Epithelial cell of proximal tubule (primary cell): ENCODE measurements around the gene SMIM22. TPM values are rescaled to one million over a fixed set of nuclear protein-coding genes. Genes with fewer than 3 reads are reported as not detected.
"Not testable (repeated sequence)": the region's sequence is repeated elsewhere in the genome, so short reads cannot be mapped to it uniquely, and the experiment has no call there.

Source experiments
- DNase-seq: peaks from one replicate; pipeline ENCODE4 v3.0.0-alpha.2; 2011; ENCODE audit warnings: low read depth
- H3K4me3 ChIP-seq: 2 replicates; pipeline ENCODE4 v1.5.1; 2011; ENCODE audit warnings: low read depth, mild to moderate bottlenecking, low read length
- CTCF ChIP-seq: conservative IDR thresholded peaks from 2 replicates; pipeline ENCODE4 v1.5.1; 2012; ENCODE audit warnings: low read depth, mild to moderate bottlenecking, low read length
- total RNA-seq: library from RNA; depleted of rRNA; stranded (reverse); fragments of >200 nt; gene quantifications from 2 replicates; pipeline ENCODE4 v1.2.3, GENCODE V29; 2015

SMIM22 gene
- total RNA-seq, 1 donor from 2014 or later: 0.98 TPM

GRCh38 chr16:4780235-4780634, 14.9 kb upstream of the SMIM22 start:
- no peak for TF ChIP-seq CTCF
- no peak for DNase-seq
- H3K4me3 ChIP-seq: no peak overlapping the region

DNA sequence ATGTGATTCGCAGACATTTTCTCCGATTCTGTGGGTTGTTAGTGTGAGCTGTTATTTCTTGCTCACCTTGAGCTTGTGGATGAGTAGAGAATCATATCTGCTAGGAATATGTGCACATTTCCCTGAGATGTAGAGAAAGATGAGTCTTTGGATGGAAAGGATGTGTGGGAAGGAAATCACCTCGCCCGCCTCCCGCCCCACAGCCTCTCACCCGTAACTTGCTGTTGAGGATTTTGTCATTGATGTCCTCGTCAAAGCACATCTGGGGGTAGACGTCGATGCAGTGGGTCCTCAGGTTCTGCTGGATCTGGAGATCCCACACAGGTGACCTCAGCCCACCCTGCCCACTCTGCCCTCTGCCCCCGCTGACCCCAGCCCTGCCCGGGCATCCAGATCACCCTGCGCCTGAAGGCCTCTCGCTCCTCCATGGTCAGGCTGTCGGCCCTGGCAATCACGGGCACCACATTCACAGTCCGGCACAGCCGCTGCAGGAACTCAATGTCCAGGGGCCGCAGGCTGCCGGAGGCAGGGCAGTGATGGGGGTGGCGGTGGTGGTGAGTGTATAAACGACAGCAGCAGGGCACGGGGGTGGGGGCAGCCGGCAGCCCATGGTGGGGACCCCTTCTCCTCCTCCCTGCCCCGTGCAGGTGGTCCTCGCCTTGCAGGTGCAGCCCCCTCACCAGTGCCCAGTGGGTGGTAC, 11.8 kb upstream of the SMIM22 start:
- DNase-seq: no peak
- no peak overlapping the region for H3K4me3 ChIP-seq
- no peak for TF ChIP-seq CTCF

- no peak for TF ChIP-seq CTCF
- no peak overlapping the region for H3K4me3 ChIP-seq
- no peak for DNase-seq
Observed at GRCh38 chr16:4783951-4784336, 11.2 kb upstream of the SMIM22 start.

GRCh38 chr16:4784444-4784987, 10.7 kb upstream of the SMIM22 start:
- H3K4me3 ChIP-seq, DNase-seq: not testable (repeated sequence)

GRCh38 chr16:4785758-4786433, 9.3 kb upstream of the SMIM22 start:
- H3K4me3 ChIP-seq: no peak overlapping the region
- DNase-seq: no peak
- no peak for TF ChIP-seq CTCF

DNA sequence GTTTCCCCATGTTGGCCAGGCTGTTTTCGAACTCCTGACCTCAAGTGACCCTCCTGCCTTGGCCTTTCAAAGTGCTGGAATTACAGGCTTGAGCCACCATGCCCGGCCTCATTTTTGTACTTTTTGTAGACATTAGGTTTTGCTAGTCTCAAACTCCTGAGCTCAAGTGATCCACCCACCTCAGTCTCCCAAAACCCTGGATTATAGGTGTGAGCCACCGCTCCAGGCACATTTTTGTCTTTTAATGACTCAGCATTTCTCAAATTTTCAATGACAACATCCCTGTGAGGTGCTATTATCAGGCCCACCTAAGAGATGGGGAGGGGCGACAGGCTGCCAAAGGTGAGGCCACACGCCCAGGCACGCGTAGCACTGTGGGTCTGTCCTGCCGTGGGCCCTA, 8.1 kb upstream of the SMIM22 start:
- H3K4me3 ChIP-seq: no peak overlapping the region
- TF ChIP-seq CTCF: no peak
- no peak for DNase-seq

GRCh38 chr16:4787627-4788482, 7.3 kb upstream of the SMIM22 start, which contains the start of gene SEPTIN12:
TSS of gene SEPTIN12 (minus strand) at chr16:4788345. CDS start at chr16:4787645, 700 bp downstream.
- DNase-seq: no peak
- TF ChIP-seq CTCF: no peak
- H3K4me3 ChIP-seq: no peak within 1 kb of the TSS
